A549 (cell line): ENCODE measurements around the gene NUDT19. TPM values are rescaled to one million over a fixed set of nuclear protein-coding genes. Genes with fewer than 3 reads are reported as not detected.

Experiments
- ATAC-seq, 2 experiments: fragments of 200-7000 bp in 1 of 2; fragments of >200 bp in 1 of 2; cut with Nextera tagmentation in 1 of 2; cut with Tn5 transposase in 1 of 2; 3 replicates each; pipeline versions ENCODE4 v1.8.0 to v1.9.1; 2018 to 2020; ENCODE audit warnings: mild to moderate bottlenecking in 1 of 2, moderate library complexity in 1 of 2
- CTCF ChIA-PET: fragments of 300-600 bp; sonication (Branson Sonifier 250); formaldehyde crosslinking; extraction: SDS; loops from one replicate; lab custom pipeline; 2021; ENCODE audit warnings: antibody characterized with exemption, inconsistent platforms; lab: Yijun Ruan, JAX
- POLR2A ChIA-PET: fragments of 350-600 bp; formaldehyde crosslinking; extraction: SDS; loops from one replicate; lab custom pipeline; 2021; ENCODE audit warnings: antibody characterized with exemption, inconsistent platforms; lab: Yijun Ruan, JAX
- DNase-seq, 2 experiments: peaks; one replicate each; pipeline versions ENCODE4 v3.0.0 to v3.0.0-alpha.2; 2011 to 2016; ENCODE audit warnings: low read depth in 1 of 2, low spot score in 1 of 2
- FAIRE-seq: peaks from 2 replicates; lab custom pipeline; 2011; peaks lifted over from hg19 to GRCh38; lab: Jason Lieb, UNC
- H3K27ac ChIP-seq, 2 experiments: fragments of >200 bp; sonication (Bioruptor Twin); formaldehyde crosslinking; 3 replicates each; pipeline ENCODE4 v1.5.1; 2016 to 2017
- H3K4me1 ChIP-seq: fragments of >200 bp; sonication (Bioruptor Twin); formaldehyde crosslinking; 3 replicates; pipeline ENCODE4 v1.6.1; 2016
- H3K4me2 ChIP-seq: fragments of >200 bp; sonication (Bioruptor Twin); formaldehyde crosslinking; 3 replicates; pipeline ENCODE4 v1.6.1; 2016
- H3K4me3 ChIP-seq: fragments of >200 bp; sonication (Bioruptor Twin); formaldehyde crosslinking; 3 replicates; pipeline ENCODE4 v1.5.1; 2016
- H3K9me3 ChIP-seq: fragments of >200 bp; sonication (Bioruptor Twin); formaldehyde crosslinking; 3 replicates; pipeline ENCODE4 v1.6.1; 2016
- ATOH8 ChIP-seq: fragments of 250-450 bp; sonication (Bioruptor Pico); IDR thresholded peaks from 2 replicates; pipeline ENCODE4 v1.5.0; 2020; ENCODE audit warnings: low read depth, mild to moderate bottlenecking, moderate library complexity
- BHLHE40 ChIP-seq: IDR thresholded peaks from 2 replicates; pipeline ENCODE4 v1.6.1; 2012; ENCODE audit warnings: low read depth, low read length, inconsistent platforms
- CBX8 ChIP-seq: fragments of 200-600 bp; sonication (generic); IDR thresholded peaks from 2 replicates; pipeline ENCODE4 v1.6.1; 2016
- EHF ChIP-seq: fragments of 250-450 bp; sonication (Bioruptor Pico); IDR thresholded peaks from 2 replicates; pipeline ENCODE4 v1.5.0; 2020; ENCODE audit warnings: mild to moderate bottlenecking
- ELK1 ChIP-seq: fragments of 150-350 bp; IDR thresholded peaks from 2 replicates; pipeline ENCODE4 v1.6.1; 2014; ENCODE audit warnings: low read depth, mild to moderate bottlenecking, low read length
- ESRRA ChIP-seq: fragments of 150-350 bp; IDR thresholded peaks from 2 replicates; pipeline ENCODE4 v1.6.1; 2014; ENCODE audit warnings: mild to moderate bottlenecking, low read length, borderline replicate concordance
- FOSB ChIP-seq: fragments of 250-450 bp; sonication (Bioruptor Pico); IDR thresholded peaks from 2 replicates; pipeline ENCODE4 v1.5.0; 2020; ENCODE audit warnings: mild to moderate bottlenecking, moderate library complexity
- FOSL2 ChIP-seq, 2 experiments: fragments of 450-650 bp in 1 of 2; fragments of >200 bp in 1 of 2; sonication (Bioruptor Twin) in 1 of 2; formaldehyde crosslinking; IDR thresholded peaks; 2 replicates each; pipeline versions ENCODE4 v1.5.0 to v1.6.1; 2016 to 2020; ENCODE audit warnings: mild to moderate bottlenecking in 1 of 2, moderate library complexity in 1 of 2
- HOXA7 ChIP-seq: fragments of 250-450 bp; sonication (Bioruptor Pico); IDR thresholded peaks from 2 replicates; pipeline ENCODE4 v1.5.0; 2020; ENCODE audit warnings: mild to moderate bottlenecking, moderate library complexity
- HOXB13 ChIP-seq: fragments of 250-450 bp; sonication (Bioruptor Pico); IDR thresholded peaks from 2 replicates; pipeline ENCODE4 v1.5.0; 2020; ENCODE audit warnings: low read depth, mild to moderate bottlenecking, moderate library complexity
- JUN ChIP-seq, 2 experiments: fragments of >200 bp; sonication (Bioruptor Twin); formaldehyde crosslinking; IDR thresholded peaks; 2 replicates in 1 of 2; 3 replicates in 1 of 2; pipeline ENCODE4 v1.6.1; 2016 to 2017
- KDM1A ChIP-seq: fragments of 200-600 bp; sonication (generic); IDR thresholded peaks from 2 replicates; pipeline ENCODE4 v1.6.1; 2016; ENCODE audit warnings: low read depth, mild to moderate bottlenecking
- KDM5A ChIP-seq: fragments of 200-600 bp; sonication (generic); IDR thresholded peaks from 2 replicates; pipeline ENCODE4 v1.6.1; 2016; ENCODE audit warnings: antibody characterized with exemption, mild to moderate bottlenecking
- MYC ChIP-seq: IDR thresholded peaks from 2 replicates; pipeline ENCODE4 v1.6.1; 2012; ENCODE audit warnings: mild to moderate bottlenecking, inconsistent platforms, low read length, improper control_type of control experiment, borderline replicate concordance
- NPAS2 ChIP-seq: fragments of 250-450 bp; sonication (Bioruptor Pico); IDR thresholded peaks from 2 replicates; pipeline ENCODE4 v1.8.0; 2022; ENCODE audit warnings: mild to moderate bottlenecking, moderate library complexity, borderline replicate concordance
- NR3C1 ChIP-seq: fragments of >200 bp; sonication (Bioruptor Twin); formaldehyde crosslinking; IDR thresholded peaks from 3 replicates; pipeline ENCODE4 v1.6.1; 2017
- PHF8 ChIP-seq: fragments of 200-600 bp; sonication (generic); IDR thresholded peaks from 2 replicates; pipeline ENCODE4 v1.6.1; 2016; ENCODE audit warnings: low read depth, mild to moderate bottlenecking, antibody characterized with exemption, moderate library complexity, borderline replicate concordance
- POLR2AphosphoS2 ChIP-seq: conservative IDR thresholded peaks from 2 replicates; pipeline ENCODE4 v1.6.1; 2012; ENCODE audit warnings: low read length, improper control_type of control experiment, inconsistent platforms
- RARB ChIP-seq: fragments of 250-450 bp; sonication (Bioruptor Pico); IDR thresholded peaks from 2 replicates; pipeline ENCODE4 v1.8.0; 2021; ENCODE audit warnings: mild to moderate bottlenecking, moderate library complexity
- RNF2 ChIP-seq: fragments of 200-600 bp; sonication (generic); IDR thresholded peaks from 2 replicates; pipeline ENCODE4 v1.6.1; 2016; ENCODE audit warnings: low read depth, mild to moderate bottlenecking, antibody characterized with exemption, moderate library complexity, borderline replicate concordance
- SMC3 ChIP-seq: fragments of >200 bp; sonication (Bioruptor Twin); formaldehyde crosslinking; IDR thresholded peaks from 3 replicates; pipeline ENCODE4 v1.6.1; 2018; ENCODE audit warnings: inconsistent platforms
- TP53 ChIP-seq: fragments of 250-450 bp; sonication (Bioruptor Pico); IDR thresholded peaks from 2 replicates; pipeline ENCODE4 v1.5.0; 2021; ENCODE audit warnings: mild to moderate bottlenecking, moderate library complexity
- WGBS: methylation state at CpG from one replicate; pipeline ENCODE4 v1.1.6; 2017; ENCODE audit errors: missing lambda C conversion rate; 5-methylcytosine and 5-hydroxymethylcytosine counted together
- polyA plus RNA-seq, 4 experiments: library from polyadenylated mRNA; depleted of rRNA in 3 of 4; stranded (reverse); fragments of >200 nt; fragmentation: RNase III in 1 of 4; extraction: RNeasy Plus Mini Kit Qiagen cat#74134 plus additional on column Dnase treatment in 1 of 4; gene quantifications; 2 replicates in 3 of 4; 3 replicates in 1 of 4; pipeline ENCODE4 v1.2.3, GENCODE V29; 2011 to 2017
- TF ChIP-seq, protein P1 (sequence below): IDR thresholded peaks from 2 replicates; pipeline ENCODE4 v1.6.1; 2012; ENCODE audit warnings: low read depth, borderline replicate concordance
- TF ChIP-seq, protein P2 (sequence below): fragments of >200 bp; sonication (Bioruptor Twin); formaldehyde crosslinking; IDR thresholded peaks from 2 replicates; pipeline ENCODE4 v1.6.1; 2016
- TF ChIP-seq, protein P3 (sequence below): IDR thresholded peaks from 2 replicates; pipeline ENCODE4 v1.6.1; 2012

Gene NUDT19
- polyA plus RNA-seq, 2 of the 4 experiments (the other 2 are of a cell fraction) = 30.1 to 32.6 TPM

- POLR2A ChIA-PET = interaction anchor here (1.2 kb wide), 1 partner anchor 19 kb away, joined by 3 read pairs; the partner anchor contains the start of gene NUDT19
- no peak overlapping the region for H3K4me3 ChIP-seq
- 94% methylated on average over 3 of the region's 3 CpGs for WGBS
- no peaks in the 10 kb centered on the region; the same call in 2 of the 3 replicates for H3K9me3 ChIP-seq
- FAIRE-seq (no peak), DNase-seq (no peak), ATAC-seq (no peak)
- H3K4me1 ChIP-seq = peaks cover 25% of the 10 kb centered on the region
- no peak overlapping the region for H3K27ac ChIP-seq
- CTCF ChIA-PET = interaction anchor here (0.7 to 1.0 kb wide), 2 partner anchors 24 to 40 kb away, joined by 3 to 5 read pairs; no protein-coding TSS in a partner anchor
- no peak overlapping the region for H3K4me2 ChIP-seq
- TF ChIP-seq, protein P1, sequence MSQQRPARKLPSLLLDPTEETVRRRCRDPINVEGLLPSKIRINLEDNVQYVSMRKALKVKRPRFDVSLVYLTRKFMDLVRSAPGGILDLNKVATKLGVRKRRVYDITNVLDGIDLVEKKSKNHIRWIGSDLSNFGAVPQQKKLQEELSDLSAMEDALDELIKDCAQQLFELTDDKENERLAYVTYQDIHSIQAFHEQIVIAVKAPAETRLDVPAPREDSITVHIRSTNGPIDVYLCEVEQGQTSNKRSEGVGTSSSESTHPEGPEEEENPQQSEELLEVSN = no peak
- TF ChIP-seq KDM5A (no peak), KDM1A (no peak), RNF2 (no peak), FOSB (no peak)
- TF ChIP-seq, protein P2, sequence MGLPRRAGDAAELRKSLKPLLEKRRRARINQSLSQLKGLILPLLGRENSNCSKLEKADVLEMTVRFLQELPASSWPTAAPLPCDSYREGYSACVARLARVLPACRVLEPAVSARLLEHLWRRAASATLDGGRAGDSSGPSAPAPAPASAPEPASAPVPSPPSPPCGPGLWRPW = no peak
Measured at GRCh38 chr19:32672841-32673240, 18.8 kb upstream of the NUDT19 start.

GRCh38 chr19:32673573-32673972 lies 18.0 kb upstream of the NUDT19 start:
- no peak for TF ChIP-seq HOXB13 (CRISPR knock-in tag)
- no peak for TF ChIP-seq KDM1A
- TF ChIP-seq RARB = no peak
- TF ChIP-seq FOSL2 (IDR thresholded peaks at IDR 0.05) = no peak
- no peak for TF ChIP-seq FOSL2 (CRISPR knock-in tag; IDR thresholded peaks at IDR 0.05)
- no peak for TF ChIP-seq ATOH8
- TF ChIP-seq CBX8 = no peak
- no peak for TF ChIP-seq NPAS2 (CRISPR knock-in tag)
- no peak for TF ChIP-seq ELK1
- TF ChIP-seq EHF (CRISPR knock-in tag) = no peak
- FAIRE-seq (no peak), DNase-seq (no peak), ATAC-seq (no peak)
- ChIA-PET POLR2A (interaction anchor here (1.2 kb wide), 1 partner anchor 18 kb away, joined by 3 read pairs; the partner anchor contains the start of gene NUDT19), CTCF (interaction anchor here (0.7 to 1.4 kb wide), 6 partner anchors 13 to 445 kb away, joined by 3 to 5 read pairs (median 3); partner anchors contain the start of gene NUDT19)
- H3K4me3 ChIP-seq = no peak overlapping the region; the same call in 2 of the 3 replicates
- peaks cover 25% of the 10 kb centered on the region for H3K4me1 ChIP-seq
- no peak overlapping the region for H3K27ac ChIP-seq
- WGBS = 89% methylated on average over 10 of the region's 10 CpGs
- peak overlapping the region; percentile 85 for H3K4me2 ChIP-seq
- no peaks in the 10 kb centered on the region; the same call in 2 of the 3 replicates for H3K9me3 ChIP-seq

GRCh38 chr19:32674153-32674930 lies 17.3 kb upstream of the NUDT19 start:
- FAIRE-seq (no peak), ATAC-seq (peak in 1 of 2 experiments; percentile 26; a peak in 2 of 6 replicates), DNase-seq (no peak)
- H3K4me2 ChIP-seq = peak overlapping the region; percentile 85
- no peaks in the 10 kb centered on the region; the same call in 2 of the 3 replicates for H3K9me3 ChIP-seq
- peak overlapping the region; percentile 82 to 88 for H3K27ac ChIP-seq
- ChIA-PET CTCF (interaction anchor here (0.7 to 1.4 kb wide), 9 partner anchors 14 to 510 kb away, joined by 3 to 5 read pairs (median 3); partner anchors contain the start of gene NUDT19), POLR2A (interaction anchor here (0.5 to 2.2 kb wide), 8 partner anchors 12 to 503 kb away, joined by 3 to 24 read pairs (median 4); partner anchors contain the start of genes DPY19L3, NUDT19, PDCD5 and RHPN2)
- WGBS = 4% methylated on average over 38 of the region's 67 CpGs
- peak overlapping the region; percentile 84 for H3K4me3 ChIP-seq
- peaks cover 24% of the 10 kb centered on the region for H3K4me1 ChIP-seq
- no peak for TF ChIP-seq ESRRA
- TF ChIP-seq, protein P1 = peak; percentile 53; the same call in 1 of the 2 replicates
- TF ChIP-seq, protein P2 = no peak
- TF ChIP-seq JUN (IDR thresholded peaks at IDR 0.05) = no peak
- no peak for TF ChIP-seq POLR2AphosphoS2
- TF ChIP-seq TP53 (CRISPR knock-in tag) = 0 out of 2 replicates have a peak, but pooled peaks have one; percentile 52
- TF ChIP-seq, protein P3, sequence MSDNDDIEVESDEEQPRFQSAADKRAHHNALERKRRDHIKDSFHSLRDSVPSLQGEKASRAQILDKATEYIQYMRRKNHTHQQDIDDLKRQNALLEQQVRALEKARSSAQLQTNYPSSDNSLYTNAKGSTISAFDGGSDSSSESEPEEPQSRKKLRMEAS = peak; percentile 73
- no peak for TF ChIP-seq HOXA7 (CRISPR knock-in tag)
- no peak for TF ChIP-seq FOSL2 (IDR thresholded peaks at IDR 0.05)
- TF ChIP-seq FOSL2 (CRISPR knock-in tag; IDR thresholded peaks at IDR 0.05) = no peak
- TF ChIP-seq PHF8 = 0 out of 2 replicates have a peak, but pooled peaks have one; percentile 60
- TF ChIP-seq SMC3 = 0 out of 3 replicates have a peak, but pooled peaks have one; percentile 15
- TF ChIP-seq NR3C1 = no peak
- no peak for TF ChIP-seq BHLHE40
- no peak for TF ChIP-seq RARB
- TF ChIP-seq MYC = 0 out of 2 replicates have a peak, but pooled peaks have one; percentile 9
